Measurements from ENCODE around the gene DLG1.

Gene DLG1

DNA sequence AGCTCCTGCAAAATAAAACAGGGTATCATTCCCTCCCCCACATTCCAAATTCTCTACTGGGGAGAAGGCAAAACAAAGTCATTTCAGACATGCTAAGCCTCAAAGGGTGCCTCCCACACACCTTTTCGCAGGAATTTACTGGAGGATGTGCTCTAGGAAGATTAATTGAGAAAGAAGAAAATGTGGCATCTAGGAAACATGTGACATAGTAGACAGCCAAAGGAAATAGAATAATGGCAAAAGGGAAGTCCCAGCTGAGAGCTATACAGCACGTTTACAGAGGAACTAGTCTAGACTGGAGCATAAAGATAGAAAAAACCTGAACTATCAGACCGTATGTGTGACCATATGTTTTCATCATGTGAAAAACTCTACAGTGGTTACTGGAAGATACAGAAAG, 210.0 kb downstream of the DLG1 start:
- no peak overlapping the region for H3K4me3 ChIP-seq (ENCODE audit: low read length)
- TF ChIP-seq, protein P1, sequence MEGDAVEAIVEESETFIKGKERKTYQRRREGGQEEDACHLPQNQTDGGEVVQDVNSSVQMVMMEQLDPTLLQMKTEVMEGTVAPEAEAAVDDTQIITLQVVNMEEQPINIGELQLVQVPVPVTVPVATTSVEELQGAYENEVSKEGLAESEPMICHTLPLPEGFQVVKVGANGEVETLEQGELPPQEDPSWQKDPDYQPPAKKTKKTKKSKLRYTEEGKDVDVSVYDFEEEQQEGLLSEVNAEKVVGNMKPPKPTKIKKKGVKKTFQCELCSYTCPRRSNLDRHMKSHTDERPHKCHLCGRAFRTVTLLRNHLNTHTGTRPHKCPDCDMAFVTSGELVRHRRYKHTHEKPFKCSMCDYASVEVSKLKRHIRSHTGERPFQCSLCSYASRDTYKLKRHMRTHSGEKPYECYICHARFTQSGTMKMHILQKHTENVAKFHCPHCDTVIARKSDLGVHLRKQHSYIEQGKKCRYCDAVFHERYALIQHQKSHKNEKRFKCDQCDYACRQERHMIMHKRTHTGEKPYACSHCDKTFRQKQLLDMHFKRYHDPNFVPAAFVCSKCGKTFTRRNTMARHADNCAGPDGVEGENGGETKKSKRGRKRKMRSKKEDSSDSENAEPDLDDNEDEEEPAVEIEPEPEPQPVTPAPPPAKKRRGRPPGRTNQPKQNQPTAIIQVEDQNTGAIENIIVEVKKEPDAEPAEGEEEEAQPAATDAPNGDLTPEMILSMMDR (IDR thresholded peaks at IDR 0.05; ENCODE audit: insufficient read depth, low read depth, low read length, missing control alignments), result no peak
- no peak for DNase-seq (ENCODE audit: low read depth)

DNA sequence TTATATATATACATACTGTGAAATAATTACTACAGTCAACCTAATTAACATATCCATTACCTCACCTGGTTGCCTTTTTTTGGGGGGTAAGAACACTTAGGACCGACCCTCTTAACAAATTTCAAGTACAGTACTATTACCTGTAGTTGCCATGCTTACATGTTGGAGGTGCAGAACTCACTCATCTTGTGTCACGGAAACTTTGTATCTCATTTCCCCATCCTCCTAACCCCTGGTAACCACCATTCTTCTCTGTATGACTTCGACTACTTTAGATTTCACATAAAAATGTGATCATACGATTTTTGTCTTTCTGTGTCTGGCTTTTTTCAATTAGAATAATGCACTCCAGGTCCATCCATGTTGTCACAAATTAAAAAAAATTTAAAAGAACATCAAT, 213.3 kb downstream of the DLG1 start:
- H3K4me3 ChIP-seq (ENCODE audit: low read length), result no peak overlapping the region
- no peak for DNase-seq (ENCODE audit: low read depth)
- TF ChIP-seq, protein P1 (IDR thresholded peaks at IDR 0.05; ENCODE audit: insufficient read depth, low read depth, low read length, missing control alignments), result no peak

GRCh38 chr3:197083486-197083885, 214.9 kb downstream of the DLG1 start:
- peak; percentile 90 for DNase-seq (ENCODE audit: low read depth)
- TF ChIP-seq, protein P1 (IDR thresholded peaks at IDR 0.05; ENCODE audit: insufficient read depth, low read depth, low read length, missing control alignments), result no peak
- no peak overlapping the region for H3K4me3 ChIP-seq (ENCODE audit: low read length)

GRCh38 chr3:197082871-197083270, 215.5 kb downstream of the DLG1 start:
- DNase-seq (ENCODE audit: low read depth), result no peak
- TF ChIP-seq, protein P1 (IDR thresholded peaks at IDR 0.05; ENCODE audit: insufficient read depth, low read depth, low read length, missing control alignments), result no peak
- no peak overlapping the region for H3K4me3 ChIP-seq (ENCODE audit: low read length)

- TF ChIP-seq, protein P1 (IDR thresholded peaks at IDR 0.05; ENCODE audit: insufficient read depth, low read depth, low read length, missing control alignments), result no peak
- no peak for DNase-seq (ENCODE audit: low read depth)
Measured at GRCh38 chr3:197080344-197080743, 218.1 kb downstream of the DLG1 start.

GRCh38 chr3:197076415-197076814, 222.0 kb downstream of the DLG1 start:
- no peak for DNase-seq (ENCODE audit: low read depth)
- TF ChIP-seq, protein P1 (IDR thresholded peaks at IDR 0.05; ENCODE audit: insufficient read depth, low read depth, low read length, missing control alignments), result no peak

More at GRCh38 chr3:197080344-197080743, 218.1 kb downstream of the DLG1 start:
- no peak overlapping the region for H3K4me3 ChIP-seq (ENCODE audit: low read length)

GRCh38 chr3:197068077-197068476, 230.3 kb downstream of the DLG1 start:
- TF ChIP-seq, protein P1 (IDR thresholded peaks at IDR 0.05; ENCODE audit: insufficient read depth, low read depth, low read length, missing control alignments), result no peak
- DNase-seq (ENCODE audit: low read depth), result no peak
- no peak overlapping the region for H3K4me3 ChIP-seq (ENCODE audit: low read length)

More at GRCh38 chr3:197076415-197076814, 222.0 kb downstream of the DLG1 start:
- H3K4me3 ChIP-seq (ENCODE audit: low read length), result no peak overlapping the region

Data from epithelial cell of esophagus (primary cell).